ENCODE results near the gene UQCC5.

- no peak for TF ChIP-seq CREM (CRISPR knock-in tag; IDR thresholded peaks at IDR 0.05)
- no peak for TF ChIP-seq SMAD3 (CRISPR knock-in tag; IDR thresholded peaks at IDR 0.05; ENCODE audit: borderline replicate concordance)
- TF ChIP-seq E2F1 (CRISPR knock-in tag; IDR thresholded peaks at IDR 0.05), result no peak
- no peak for TF ChIP-seq HMGXB4 (CRISPR knock-in tag; IDR thresholded peaks at IDR 0.05)
- no peak for TF ChIP-seq E2F5 (CRISPR knock-in tag; IDR thresholded peaks at IDR 0.05)
- no peak for TF ChIP-seq JUN (CRISPR knock-in tag; IDR thresholded peaks at IDR 0.05)
- no peak for TF ChIP-seq CTCF (IDR thresholded peaks at IDR 0.05)
- no peak for TF ChIP-seq HMGA2 (CRISPR knock-in tag; IDR thresholded peaks at IDR 0.05)
- no peak for TF ChIP-seq ATF2 (CRISPR knock-in tag; IDR thresholded peaks at IDR 0.05; ENCODE audit: borderline replicate concordance, low read depth)
- no peak for TF ChIP-seq PREB (CRISPR knock-in tag; IDR thresholded peaks at IDR 0.05; ENCODE audit: borderline replicate concordance)
- no peak for TF ChIP-seq USF2 (CRISPR knock-in tag; IDR thresholded peaks at IDR 0.05)
- no peak for TF ChIP-seq ZNF317 (CRISPR knock-in tag; IDR thresholded peaks at IDR 0.05; ENCODE audit: borderline replicate concordance, low read depth)
- no peak for TF ChIP-seq ZNF416 (CRISPR knock-in tag; IDR thresholded peaks at IDR 0.05)
- no peak for TF ChIP-seq ELF4 (CRISPR knock-in tag; IDR thresholded peaks at IDR 0.05; ENCODE audit: low read depth)
Measured at GRCh38 chr3:52541050-52541449, 4.6 kb downstream of the UQCC5 start.
